ENCODE measurements around the gene CASP2.

GRCh38 chr7:143354376-143354775 lies 66.2 kb downstream of the CASP2 start:
- TF ChIP-seq, protein P1, sequence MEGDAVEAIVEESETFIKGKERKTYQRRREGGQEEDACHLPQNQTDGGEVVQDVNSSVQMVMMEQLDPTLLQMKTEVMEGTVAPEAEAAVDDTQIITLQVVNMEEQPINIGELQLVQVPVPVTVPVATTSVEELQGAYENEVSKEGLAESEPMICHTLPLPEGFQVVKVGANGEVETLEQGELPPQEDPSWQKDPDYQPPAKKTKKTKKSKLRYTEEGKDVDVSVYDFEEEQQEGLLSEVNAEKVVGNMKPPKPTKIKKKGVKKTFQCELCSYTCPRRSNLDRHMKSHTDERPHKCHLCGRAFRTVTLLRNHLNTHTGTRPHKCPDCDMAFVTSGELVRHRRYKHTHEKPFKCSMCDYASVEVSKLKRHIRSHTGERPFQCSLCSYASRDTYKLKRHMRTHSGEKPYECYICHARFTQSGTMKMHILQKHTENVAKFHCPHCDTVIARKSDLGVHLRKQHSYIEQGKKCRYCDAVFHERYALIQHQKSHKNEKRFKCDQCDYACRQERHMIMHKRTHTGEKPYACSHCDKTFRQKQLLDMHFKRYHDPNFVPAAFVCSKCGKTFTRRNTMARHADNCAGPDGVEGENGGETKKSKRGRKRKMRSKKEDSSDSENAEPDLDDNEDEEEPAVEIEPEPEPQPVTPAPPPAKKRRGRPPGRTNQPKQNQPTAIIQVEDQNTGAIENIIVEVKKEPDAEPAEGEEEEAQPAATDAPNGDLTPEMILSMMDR (conservative IDR thresholded peaks at IDR 0.05 in 1 of 2, IDR thresholded peaks at IDR 0.05 in 1 of 2; ENCODE audit: low read depth in 1 of 2, low read length in 2 of 2) = no peak
- no peak for TF ChIP-seq EZH2 (IDR thresholded peaks at IDR 0.05; ENCODE audit: low read length, missing control alignments)

Measured in fibroblast of lung (primary cell).